ENCODE measurements around the gene FAM120C.

The FAM120C gene, protein sequence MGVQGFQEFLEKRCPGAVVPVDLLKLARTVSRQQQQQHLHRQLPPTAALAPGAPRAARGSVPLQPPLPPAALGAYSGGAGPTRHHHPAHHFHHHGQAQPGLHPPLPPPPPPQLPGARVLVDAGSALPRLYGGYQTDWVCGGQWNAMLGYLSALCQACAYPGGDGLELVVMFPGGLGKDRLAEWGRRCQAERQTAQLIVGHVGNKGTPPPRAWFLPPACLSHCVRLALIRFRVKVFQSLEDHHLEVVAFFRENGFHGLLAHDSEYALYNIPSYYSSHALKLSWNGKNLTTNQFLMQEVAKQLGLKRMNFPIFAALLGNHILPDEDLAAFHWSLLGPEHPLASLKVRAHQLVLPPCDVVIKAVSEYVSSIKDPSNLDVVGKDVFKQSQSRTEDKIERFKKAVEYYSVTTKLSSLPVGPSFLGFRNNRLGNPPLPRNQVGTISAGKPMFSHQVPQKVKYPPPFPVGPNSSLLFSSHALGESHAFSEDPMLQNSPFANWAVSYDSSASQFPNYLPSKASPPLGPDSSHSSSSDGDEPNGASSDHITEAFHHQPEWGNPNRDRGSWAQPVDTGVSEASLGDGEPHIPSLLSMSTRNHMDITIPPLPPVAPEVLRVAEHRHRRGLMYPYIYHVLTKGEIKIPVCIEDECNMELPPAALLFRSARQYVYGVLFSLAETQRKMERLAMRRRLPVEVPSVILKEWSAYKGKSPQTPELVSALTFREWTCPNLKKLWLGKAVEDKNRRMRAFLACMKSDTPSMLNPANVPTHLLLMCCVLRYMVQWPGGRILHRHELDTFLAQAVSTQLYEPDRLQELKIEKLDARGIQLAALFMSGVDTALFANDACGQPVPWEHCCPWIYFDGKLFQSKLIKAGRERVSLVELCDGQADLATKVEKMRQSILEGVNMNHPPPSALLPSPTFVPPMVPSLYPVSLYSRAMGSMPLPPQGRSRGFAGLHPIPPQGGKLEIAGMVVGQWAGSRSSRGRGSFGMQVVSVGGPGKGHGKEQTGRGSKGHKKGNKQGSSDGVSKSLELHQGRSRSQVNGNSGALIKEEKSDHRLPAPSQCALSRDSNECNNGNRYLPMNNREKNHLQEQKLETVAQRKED

DNA sequence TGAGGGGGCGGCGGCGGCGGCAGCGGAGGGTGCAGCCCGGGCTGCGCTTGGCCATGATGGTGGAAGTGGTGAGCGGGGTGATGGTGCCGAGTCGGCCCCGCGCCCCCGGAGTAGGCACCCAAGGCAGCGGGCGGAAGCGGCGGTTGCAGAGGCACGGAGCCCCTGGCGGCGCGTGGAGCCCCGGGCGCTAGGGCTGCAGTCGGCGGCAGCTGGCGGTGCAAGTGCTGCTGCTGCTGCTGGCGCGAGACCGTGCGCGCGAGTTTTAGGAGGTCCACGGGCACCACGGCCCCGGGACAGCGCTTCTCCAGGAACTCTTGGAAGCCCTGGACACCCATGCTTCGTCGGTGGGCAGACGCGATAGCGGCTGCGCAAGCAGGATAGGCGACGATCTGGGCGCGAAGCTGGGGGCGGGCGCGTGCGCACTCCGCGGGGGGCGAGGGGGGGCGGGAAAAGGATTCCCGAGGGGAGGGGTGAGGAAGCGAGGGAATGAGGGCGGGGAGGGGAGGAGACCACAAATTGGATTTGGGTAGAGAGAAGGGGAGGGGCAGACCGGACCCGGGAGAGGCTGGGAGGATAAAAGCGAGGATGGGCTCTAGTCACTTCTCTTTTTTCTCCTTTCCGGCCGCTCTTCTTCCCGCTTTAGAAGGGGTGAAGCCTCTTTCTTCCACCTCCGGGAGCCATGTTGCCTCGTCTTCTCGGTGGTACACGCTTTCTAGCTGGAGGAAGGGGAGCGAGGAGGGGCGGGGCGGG lies at the start of gene FAM120C:
FAM120C (minus strand) TSS at position 391 of the 750 bp plus-strand sequence; CDS start at position 335, 56 bp downstream.
- H3K4me3 ChIP-seq (replicated peaks; ENCODE audit: low read depth, low read length), result peak within 1 kb of the TSS; percentile 56
- DNase-seq (ENCODE audit: extremely low read depth, low read depth), result no peak
- TF ChIP-seq, protein P1, sequence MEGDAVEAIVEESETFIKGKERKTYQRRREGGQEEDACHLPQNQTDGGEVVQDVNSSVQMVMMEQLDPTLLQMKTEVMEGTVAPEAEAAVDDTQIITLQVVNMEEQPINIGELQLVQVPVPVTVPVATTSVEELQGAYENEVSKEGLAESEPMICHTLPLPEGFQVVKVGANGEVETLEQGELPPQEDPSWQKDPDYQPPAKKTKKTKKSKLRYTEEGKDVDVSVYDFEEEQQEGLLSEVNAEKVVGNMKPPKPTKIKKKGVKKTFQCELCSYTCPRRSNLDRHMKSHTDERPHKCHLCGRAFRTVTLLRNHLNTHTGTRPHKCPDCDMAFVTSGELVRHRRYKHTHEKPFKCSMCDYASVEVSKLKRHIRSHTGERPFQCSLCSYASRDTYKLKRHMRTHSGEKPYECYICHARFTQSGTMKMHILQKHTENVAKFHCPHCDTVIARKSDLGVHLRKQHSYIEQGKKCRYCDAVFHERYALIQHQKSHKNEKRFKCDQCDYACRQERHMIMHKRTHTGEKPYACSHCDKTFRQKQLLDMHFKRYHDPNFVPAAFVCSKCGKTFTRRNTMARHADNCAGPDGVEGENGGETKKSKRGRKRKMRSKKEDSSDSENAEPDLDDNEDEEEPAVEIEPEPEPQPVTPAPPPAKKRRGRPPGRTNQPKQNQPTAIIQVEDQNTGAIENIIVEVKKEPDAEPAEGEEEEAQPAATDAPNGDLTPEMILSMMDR (IDR thresholded peaks at IDR 0.05; ENCODE audit: low read depth, low read length, missing control alignments), result no peak

- DNase-seq (ENCODE audit: extremely low read depth, low read depth), result no peak
- H3K4me3 ChIP-seq (replicated peaks; ENCODE audit: low read depth, low read length), result no peak overlapping the region
- TF ChIP-seq, protein P1 (IDR thresholded peaks at IDR 0.05; ENCODE audit: low read depth, low read length, missing control alignments), result no peak
Observed at GRCh38 chrX:54230435-54231148, 47.5 kb upstream of the FAM120C start.

- TF ChIP-seq, protein P1 (IDR thresholded peaks at IDR 0.05; ENCODE audit: low read depth, low read length, missing control alignments), result no peak
- H3K4me3 ChIP-seq (replicated peaks; ENCODE audit: low read depth, low read length), result no peak overlapping the region
- no peak for DNase-seq (ENCODE audit: extremely low read depth, low read depth)
Observed at GRCh38 chrX:54223581-54223980, 40.5 kb upstream of the FAM120C start.

DNA sequence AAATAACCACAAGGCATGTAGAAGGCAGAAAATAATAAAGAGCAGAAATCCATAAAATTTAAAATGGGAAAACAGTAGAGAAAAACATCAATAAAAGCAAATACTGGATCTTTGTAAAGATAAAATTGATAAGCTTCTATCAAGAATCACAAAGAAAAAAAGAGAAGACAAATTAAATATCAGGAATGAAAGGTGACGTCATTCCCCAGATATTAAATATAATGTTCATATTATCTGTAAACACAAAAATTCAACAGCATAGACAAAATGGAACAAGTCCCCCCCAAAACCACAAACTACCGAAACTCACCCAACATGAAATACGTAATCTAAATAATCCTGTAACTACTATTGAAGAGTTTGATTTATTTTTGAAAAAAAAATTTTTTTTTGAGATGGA lies 30.5 kb upstream of the FAM120C start:
- H3K4me3 ChIP-seq (replicated peaks; ENCODE audit: low read depth, low read length), result no peak overlapping the region
- TF ChIP-seq, protein P1 (IDR thresholded peaks at IDR 0.05; ENCODE audit: low read depth, low read length, missing control alignments), result no peak
- DNase-seq (ENCODE audit: extremely low read depth, low read depth), result no peak

DNA sequence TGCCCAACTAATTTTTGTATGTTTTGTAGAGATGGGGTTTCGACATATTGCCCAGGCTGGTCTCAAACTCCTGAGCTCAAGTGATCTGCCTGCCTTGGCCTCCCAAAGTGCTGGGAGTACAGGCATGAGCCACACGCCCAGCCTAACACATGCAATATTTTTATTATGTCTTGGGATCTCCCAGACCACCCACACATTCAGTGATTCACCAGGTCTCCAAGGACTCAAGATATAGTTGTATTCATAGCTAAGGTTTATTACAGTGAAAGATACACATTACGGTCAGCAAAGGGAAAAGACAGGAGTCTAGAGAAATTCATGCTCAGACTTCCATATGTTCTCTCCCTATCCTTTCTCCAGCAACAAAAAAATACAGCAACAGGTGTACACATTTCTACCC lies 25.5 kb upstream of the FAM120C start:
- no peak for DNase-seq (ENCODE audit: extremely low read depth, low read depth)
- H3K4me3 ChIP-seq (replicated peaks; ENCODE audit: low read depth, low read length), result no peak overlapping the region
- TF ChIP-seq, protein P1 (IDR thresholded peaks at IDR 0.05; ENCODE audit: low read depth, low read length, missing control alignments), result no peak
